Fibroblast of skin of back (primary cell): ENCODE measurements around the gene POLD3.
A peak's percentile ranks its signal among the peaks of the same experiment; 100 is the strongest.
"Not testable (repeated sequence)": the region's sequence is repeated elsewhere in the genome, so short reads cannot be mapped to it uniquely, and the experiment has no call there.

Experiments
- DNase-seq: peaks from one replicate; pipeline ENCODE4 v3.0.0-alpha.2; 2013

POLD3 gene

GRCh38 chr11:74581954-74582547, 10.3 kb upstream of the POLD3 start:
- DNase-seq: no peak

GRCh38 chr11:74583024-74583624, 9.3 kb upstream of the POLD3 start:
- DNase-seq: no peak

GRCh38 chr11:74590492-74590891, 1.9 kb upstream of the POLD3 start:
- DNase-seq: not testable (repeated sequence)

GRCh38 chr11:74592063-74592440, 330 bp upstream of the POLD3 start:
- DNase-seq: no peak

GRCh38 chr11:74593463-74593862, 1.1 kb downstream of the POLD3 start:
- DNase-seq: no peak

- no peak for DNase-seq
Observed at GRCh38 chr11:74602637-74603556, 10.5 kb downstream of the POLD3 start.

GRCh38 chr11:74603845-74604244, 11.5 kb downstream of the POLD3 start:
- no peak for DNase-seq

GRCh38 chr11:74604311-74604710, 11.9 kb downstream of the POLD3 start:
- no peak for DNase-seq

GRCh38 chr11:74605403-74605802, 13.0 kb downstream of the POLD3 start:
- DNase-seq: no peak

- no peak for DNase-seq
Observed at GRCh38 chr11:74608431-74608830, 16.0 kb downstream of the POLD3 start.

- peak; percentile 78 for DNase-seq
Observed at GRCh38 chr11:74611369-74611861, 19.0 kb downstream of the POLD3 start.

- no peak for DNase-seq
Observed at GRCh38 chr11:74612877-74613276, 20.5 kb downstream of the POLD3 start.

GRCh38 chr11:74615311-74615710, 22.9 kb downstream of the POLD3 start:
- DNase-seq: no peak

- no peak for DNase-seq
Observed at GRCh38 chr11:74615988-74616387, 23.6 kb downstream of the POLD3 start.

- peak; percentile 77 for DNase-seq
Observed at GRCh38 chr11:74620531-74620930, 28.1 kb downstream of the POLD3 start.

- DNase-seq: no peak
Observed at GRCh38 chr11:74626130-74626529, 33.7 kb downstream of the POLD3 start.

GRCh38 chr11:74626604-74627003, 34.2 kb downstream of the POLD3 start:
- DNase-seq: no peak

- DNase-seq: no peak
Observed at GRCh38 chr11:74627381-74627780, 35.0 kb downstream of the POLD3 start.

- no peak for DNase-seq
Observed at GRCh38 chr11:74630043-74630442, 37.7 kb downstream of the POLD3 start.

- DNase-seq: no peak
Observed at GRCh38 chr11:74633406-74634393, 41.3 kb downstream of the POLD3 start.

GRCh38 chr11:74634537-74634936, 42.2 kb downstream of the POLD3 start:
- peak; percentile 43 for DNase-seq

- DNase-seq: peak; percentile 84
Observed at GRCh38 chr11:74636630-74637184, 44.3 kb downstream of the POLD3 start.
